Activated CD8-positive, alpha-beta memory T cell treated with anti-CD3 and anti-CD28 coated beads for 24 hours (primary cell): ENCODE measurements around the gene MEF2C.

Experiments
- DNase-seq: peaks from one replicate; pipeline ENCODE4 v3.0.0-alpha.2; 2020

MEF2C gene

DNA sequence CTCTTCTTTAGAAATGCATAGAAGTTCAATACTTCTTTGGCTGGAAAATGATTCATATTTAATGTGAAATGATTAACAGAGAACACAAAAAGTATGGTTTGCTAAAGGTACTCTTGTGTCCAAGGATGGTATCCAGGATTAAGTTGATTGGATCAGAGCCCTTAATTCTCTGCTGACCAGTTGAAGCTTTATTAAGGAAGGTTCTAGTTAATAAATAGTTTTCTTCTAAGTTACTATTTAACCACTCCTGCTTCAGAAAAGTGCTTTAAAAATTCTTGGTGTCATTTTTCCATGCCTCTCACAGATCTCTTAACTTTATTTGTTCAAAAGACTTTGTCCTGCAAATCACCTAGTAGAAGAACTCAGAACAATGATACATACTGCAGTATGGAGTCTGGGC lies 134.3 kb downstream of the MEF2C start:
- no peak for DNase-seq

DNA sequence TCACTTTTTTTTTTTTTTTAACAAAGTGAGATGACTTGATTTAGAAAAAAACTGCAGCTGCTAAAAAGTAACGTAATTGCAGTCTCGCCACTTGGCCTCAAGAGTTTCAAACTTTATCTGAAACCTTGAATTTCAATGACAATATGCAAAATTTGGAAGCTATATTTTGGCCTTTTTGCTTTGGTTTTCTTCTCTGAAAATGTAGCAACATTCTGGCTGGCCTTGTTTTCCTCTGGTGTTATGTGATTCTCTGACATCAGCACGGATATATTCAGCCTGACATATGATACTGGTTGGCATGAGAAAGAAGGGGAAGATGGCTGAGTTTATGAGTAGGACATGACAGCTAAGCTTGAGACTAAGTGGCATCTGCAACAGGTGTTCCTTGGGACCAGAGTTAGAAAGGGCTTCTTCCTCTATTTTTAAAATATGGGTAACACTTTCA lies 136.5 kb downstream of the MEF2C start:
- DNase-seq, result no peak

DNA sequence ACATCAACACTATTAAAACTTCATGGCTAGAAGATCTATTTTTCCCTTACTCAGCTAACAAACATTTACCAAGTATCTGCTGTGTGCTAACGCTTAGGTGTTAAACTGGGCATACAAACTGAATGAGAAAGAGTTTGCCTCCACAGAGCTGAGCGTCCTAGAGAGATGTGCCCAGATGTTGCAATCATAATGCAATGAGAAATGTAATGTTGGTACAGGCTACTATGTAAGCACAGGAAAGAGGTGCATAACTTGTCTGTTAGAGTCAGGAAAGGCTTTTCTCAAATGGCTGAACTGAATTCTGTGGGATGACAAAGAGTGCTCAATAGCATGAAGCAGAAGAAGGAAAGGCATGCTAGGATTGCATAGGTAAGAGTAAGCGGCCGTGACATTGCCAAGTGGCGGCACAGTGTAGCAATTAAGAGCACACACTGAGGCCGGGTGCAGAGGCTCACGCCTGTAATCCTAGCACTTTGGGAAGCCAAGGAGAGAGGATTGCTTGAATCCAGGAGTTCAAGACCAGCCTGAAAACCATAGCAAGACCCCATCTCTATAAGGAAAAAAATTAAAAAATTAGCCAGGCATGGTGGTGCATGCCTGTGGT lies 137.8 kb downstream of the MEF2C start:
- DNase-seq, result no peak

DNA sequence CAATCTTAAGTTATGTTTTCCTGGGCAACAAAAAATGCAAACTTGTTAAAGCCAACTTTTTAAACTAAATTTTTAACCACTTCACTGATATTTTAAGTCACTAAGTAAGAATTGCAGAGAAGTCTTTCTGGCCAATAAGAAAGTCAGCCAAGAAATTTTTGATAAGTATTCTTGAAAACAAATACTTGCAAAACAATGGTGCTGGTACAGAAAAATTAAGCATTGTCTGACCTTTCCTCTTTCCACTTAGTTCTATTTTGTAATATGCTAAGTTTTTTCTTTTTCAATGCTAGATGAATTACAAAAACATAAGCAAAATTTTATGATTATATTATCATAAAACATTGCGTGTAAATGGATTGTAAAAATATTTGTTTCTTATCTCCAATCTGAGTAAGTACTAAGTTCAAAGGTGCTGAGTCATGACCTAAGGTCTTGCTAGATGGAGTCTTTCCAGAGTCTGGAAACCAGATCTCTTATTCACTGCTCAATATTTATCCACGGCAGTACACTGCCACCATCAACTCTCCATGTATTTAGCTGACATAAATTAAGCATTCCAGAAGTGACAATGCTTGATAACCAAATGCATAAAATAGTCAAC lies 139.7 kb downstream of the MEF2C start:
- DNase-seq, result no peak

DNA sequence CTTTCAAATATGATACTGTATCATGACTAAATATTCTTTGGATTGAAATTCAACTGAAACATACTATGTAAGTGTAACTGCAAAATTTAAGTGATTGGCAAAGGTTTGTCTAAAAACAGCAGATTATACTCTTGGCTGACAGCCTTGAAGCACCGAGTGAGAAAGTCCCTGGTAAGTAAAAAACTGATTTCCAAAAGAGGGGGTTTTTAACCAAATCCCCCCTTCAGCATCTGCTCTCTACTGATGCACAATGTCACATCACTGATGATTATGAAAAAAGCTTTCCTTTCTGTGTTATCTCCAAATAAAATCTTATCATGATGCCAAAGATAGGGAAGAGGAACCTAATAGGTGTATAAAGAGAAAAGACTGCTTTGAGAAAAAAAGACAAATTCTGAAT lies 141.0 kb downstream of the MEF2C start:
- no peak for DNase-seq

DNA sequence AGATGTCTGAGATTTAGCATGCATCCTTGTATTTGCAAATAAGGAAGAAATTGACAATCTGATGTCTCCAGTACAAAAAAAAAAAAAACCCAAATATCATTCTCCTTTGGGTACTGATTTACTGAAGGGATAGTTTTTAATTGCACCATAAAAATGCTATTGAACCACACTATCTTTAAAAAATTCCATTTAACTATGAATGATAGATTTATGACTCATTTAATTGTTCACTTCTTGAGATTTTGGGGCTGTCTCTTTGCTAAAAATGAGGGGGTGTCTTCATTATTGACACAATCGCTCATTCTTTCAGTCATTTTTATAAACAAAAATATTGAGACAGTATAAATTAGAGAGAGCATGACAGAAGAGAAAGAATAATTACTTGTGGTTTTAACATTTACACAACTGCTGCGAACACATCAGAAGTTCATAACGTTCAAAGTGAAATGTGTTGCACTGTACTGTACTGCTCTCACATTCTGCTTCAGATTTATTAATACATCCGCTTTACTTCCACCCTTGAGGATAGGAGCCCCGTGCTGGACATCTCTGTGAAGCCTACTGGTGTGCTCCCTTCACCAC lies 142.3 kb downstream of the MEF2C start:
- DNase-seq, result no peak

DNA sequence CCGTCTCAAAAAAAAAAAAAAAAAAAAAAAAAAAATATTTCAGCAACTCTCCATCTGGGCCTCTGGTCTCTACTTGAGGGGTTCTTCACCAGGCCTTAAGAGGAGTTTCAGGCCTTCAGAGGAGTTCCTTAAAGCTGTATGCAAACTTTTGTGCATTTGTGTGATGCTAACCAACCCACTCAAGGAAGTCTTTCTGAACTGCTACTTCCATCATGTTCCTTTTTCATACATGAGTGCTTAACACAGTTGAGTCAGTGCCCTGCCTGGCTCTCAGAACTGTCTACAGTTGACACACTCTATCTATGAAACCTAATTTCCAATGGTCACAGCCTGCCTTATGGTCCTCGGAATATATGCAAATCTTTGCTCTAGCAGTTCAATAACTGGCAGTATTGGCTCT lies 146.5 kb downstream of the MEF2C start:
- no peak for DNase-seq

DNA sequence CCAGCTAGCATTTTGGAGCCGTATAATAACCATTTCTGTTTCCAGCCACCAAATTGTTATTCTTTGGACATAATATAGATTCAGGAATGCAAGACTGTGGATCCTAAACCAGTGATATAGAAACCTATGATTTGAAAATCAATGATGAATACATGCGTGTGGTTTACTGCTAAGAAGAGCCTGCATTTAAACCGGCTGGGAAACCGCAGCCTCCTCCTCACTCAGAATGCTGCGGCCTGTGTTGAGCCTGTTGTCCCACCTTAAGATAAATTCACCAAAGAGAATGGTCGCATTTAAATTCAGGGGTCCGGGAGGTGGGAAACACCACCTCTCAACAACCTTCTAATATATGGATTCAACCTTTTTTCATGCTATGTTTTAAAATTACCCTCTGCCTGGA lies 148.0 kb downstream of the MEF2C start:
- no peak for DNase-seq

DNA sequence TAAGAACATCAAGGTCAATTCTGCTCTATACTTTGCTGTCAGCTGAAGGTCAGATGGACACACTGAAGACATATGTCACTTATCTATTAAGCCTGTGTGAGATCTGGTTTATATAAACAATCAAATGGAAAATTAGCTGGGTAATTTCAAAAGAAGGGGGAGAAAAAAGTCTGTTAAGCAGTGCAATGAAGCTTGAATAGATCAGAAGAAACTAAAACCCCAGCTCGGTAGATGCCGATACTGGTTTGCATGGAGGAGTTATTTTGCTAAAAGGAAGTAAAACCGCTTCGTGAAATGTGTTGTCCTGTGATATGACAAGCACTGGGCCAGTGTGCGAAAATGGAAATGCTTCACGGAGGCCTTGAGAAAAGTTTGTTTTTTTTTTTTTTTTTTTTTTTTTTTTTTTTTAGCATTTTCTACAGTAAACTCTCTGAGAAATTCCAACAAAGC lies 148.8 kb downstream of the MEF2C start:
- no peak for DNase-seq

DNA sequence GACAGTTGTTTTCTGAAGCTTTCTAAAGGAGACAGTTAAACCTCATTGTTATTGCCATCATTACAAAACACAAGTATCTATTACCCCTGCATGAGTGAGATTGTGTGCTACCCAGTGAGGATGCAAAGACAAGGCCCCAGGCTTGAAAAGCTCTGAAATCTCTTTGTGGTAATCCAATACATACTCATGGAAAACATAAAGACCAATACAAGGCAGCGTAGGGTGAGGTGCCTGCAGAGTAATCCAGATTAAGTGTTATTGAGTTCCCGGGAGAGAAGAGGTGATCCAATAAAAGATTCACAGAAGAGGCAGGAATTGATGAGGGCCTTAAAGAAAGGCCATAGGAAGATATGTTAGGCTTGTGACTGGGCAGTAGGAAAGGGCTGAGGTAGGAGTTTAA lies 150.1 kb downstream of the MEF2C start:
- DNase-seq, result no peak

DNA sequence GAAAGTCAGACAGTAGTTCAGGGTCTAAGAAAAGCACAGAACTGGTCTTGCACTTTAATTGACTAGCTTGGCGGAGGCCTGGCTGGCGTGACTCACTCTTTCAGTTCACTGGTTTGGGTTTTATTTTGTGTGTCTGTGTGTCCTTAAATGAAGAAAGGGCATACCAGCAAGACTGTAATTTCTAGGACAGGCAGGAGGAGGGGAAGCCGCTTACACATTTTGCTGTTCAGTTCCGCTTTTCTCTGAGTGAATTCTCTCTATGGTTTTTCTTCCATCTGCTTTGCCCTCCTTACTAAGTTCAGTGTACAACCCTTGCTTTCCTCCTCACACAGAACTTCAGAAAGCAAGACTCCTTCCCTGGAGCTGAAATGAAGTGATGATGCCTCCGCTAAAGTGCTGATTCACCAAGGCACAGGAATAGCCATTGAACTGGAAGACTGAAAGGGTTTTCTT lies 150.8 kb downstream of the MEF2C start:
- no peak for DNase-seq

DNA sequence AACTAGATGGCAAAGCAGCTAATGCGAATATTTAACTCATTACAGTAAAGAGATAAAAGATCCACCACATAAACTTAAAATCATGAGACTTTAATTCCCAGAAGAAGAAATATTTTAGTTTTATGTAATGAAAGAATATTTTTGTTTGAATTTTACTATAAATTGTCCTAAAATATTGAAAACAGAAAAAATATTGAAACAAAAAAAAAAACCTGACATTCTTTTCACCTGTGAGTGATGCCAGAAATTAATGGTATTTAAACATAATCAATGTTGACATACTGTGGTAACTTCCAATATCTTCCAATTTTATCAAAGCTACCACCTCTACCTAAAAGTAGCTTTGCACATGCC lies 153.2 kb downstream of the MEF2C start:
- DNase-seq, result no peak

DNA sequence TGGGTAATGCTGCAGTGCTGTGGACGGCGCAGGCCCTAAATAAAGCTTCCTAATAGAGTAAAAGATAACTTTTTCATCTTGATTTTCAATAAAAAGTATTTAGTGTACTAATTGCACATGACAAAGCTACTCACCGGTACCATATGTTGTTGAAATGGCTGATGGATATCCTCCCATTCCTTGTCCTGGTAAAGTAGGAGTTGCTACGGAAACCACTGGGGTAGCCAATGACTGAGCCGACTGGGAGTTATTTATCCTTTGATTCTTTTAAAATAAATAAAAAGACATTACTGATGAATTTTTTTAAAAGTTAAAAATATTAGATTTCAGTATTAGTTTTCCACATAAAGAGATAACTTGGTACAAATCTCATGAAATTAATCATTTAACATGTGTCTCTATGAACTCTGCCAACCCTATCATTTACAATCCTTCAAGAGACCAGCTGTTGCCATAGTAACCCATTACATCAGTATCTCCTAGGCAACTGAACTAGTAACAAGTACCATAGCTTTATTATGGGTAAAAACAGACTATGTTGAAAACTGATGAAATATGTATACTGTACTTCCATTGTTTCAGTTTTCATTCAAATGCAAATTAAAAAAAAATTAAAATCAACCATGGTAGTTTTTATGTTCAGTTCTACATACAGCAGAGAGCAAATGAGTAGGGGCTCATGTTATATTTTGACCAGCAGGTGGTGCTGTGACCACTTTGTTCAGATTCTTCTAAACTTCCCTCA lies 153.7 kb downstream of the MEF2C start:
- peak; percentile 69 for DNase-seq

DNA sequence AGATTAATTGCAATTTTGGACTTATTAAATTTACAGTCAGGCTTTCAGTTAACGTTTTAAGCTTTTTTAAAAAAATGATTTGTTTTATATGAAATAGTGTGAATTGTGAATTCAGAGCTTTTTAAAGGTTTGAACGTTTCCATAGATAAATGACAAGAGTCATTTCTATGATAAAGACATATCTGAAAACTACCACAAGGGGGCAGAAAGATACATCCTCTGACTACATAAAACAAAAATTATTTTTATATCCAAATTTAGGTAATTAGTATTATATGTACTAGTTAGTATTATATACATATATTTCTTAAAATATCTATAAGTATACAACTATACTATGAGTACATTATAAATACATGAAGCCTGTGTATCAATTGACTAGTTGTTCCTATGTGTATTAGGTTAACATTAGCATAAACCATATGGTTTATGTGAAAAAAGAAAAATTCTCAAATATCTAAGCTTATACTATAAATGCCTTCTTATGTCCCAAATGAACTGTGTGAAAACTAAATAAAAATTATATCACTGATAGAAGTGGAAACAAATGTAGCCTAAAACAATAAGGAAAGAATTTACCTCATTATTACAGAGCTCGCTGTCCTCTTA lies 155.2 kb downstream of the MEF2C start:
- no peak for DNase-seq

DNA sequence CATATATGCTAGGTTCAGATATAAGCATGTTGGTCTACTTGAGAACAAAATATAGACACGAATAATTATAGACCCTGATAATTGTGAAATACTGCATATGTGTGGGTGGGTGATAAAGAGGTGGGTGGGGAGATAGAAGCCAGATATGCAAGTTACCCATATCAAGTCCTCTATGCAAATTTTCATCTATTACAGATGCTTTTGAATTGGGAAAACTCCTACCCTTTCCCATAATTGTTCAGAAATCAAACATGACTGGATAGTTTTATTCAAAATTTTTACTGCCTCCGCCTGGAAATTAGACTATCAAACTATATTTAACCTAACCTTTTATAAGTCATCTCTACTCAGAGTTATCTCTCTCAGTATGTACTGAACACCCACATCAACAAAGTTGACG lies 157.5 kb downstream of the MEF2C start:
- DNase-seq, result no peak

DNA sequence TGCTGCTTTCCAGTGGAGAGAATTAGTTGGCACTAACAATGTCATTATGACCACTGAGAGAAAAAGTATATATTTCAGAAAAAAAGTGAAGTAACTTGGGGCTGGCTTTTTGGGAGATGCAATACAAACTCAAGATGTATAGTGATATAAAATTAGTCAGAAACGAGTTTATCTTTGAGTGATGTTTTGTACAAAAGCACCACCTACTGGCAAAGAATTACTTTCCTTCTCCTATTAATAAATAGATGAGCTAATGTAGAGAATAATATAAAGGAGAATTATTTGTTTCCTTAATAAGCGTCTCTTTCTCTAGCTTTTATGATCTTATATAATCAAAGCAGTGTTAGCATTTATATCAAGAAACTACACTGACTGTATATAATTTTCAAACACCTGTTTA lies 158.8 kb downstream of the MEF2C start:
- DNase-seq, result no peak

DNA sequence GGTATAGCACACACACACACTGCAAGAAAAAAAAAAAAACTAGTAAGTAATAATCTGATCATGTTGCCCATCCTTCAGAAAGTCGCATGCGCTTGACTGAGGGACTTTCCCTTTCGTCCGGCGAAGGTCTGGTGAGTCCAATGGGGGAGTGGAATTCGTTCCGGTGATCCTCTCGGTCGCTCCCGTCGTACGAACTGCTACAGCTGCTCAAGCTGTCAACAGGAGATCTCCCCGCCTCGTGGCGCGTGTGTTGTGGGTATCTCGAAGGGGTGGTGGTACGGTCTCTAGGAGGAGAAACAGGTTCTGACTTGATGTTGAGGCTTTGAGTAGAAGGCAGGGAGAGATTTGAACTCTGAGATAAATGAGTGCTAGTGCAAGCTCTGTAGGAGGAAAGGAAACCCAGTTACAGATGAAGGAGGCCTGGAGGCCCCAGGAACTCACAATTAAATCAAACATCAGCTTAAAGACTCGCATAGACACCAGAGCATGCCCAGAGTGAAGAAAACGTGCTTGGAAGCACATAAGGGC lies 160.4 kb downstream of the MEF2C start:
- DNase-seq, result no peak

DNA sequence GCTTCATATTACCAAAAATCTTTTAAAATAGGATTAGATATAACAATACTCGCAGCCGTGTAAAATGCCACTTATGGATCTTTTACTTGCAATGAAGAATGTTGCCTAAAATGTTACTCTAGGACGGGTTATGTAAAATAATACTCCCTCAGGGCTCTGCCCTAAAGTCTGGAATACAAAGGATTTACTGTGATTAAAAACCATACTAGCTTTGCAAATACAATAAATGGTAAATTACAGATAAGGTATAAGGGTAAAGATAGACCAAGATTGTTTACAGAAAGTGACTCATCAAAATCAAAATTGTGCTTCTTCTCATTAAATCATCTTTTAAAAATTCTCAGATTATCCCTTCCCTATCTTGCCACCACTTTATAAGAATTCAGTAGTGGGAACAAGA lies 163.6 kb downstream of the MEF2C start:
- DNase-seq, result no peak

DNA sequence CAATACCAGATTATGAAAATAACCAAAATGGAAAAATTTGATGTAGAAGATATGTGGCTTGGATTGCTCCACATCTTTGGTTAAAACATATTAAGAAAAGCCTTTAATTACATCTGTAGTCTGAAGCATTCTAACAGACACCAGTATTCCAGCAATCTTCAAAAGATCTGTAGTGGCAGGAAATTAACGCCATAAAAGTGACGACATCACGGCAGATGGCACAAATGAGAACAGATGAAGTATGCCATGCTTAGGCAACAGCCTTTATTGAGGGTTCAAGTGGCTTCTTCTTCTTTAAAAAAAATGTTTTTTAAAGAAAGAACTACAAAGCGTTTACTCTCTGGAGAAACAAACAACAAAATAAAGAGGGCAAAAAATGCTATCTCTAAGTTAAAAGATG lies 164.2 kb downstream of the MEF2C start:
- no peak for DNase-seq

DNA sequence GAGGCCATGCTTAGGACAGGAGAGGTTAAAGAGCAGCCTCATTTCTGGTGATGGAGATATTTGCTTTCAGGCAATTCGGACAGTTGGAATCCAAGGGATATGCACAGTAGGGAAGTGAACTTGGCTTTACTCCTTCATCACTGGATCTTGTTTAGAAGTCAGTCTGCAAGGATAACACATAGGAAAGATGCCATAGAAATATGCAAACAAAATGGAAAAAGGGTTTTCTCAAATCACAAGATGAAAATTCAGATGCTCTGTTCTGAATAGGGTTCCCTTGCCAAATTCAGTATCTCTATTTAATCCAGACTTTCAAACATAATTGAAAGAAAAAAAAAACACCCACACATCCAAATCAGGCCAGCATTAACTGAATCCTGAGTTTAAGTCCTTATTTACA lies 166.9 kb downstream of the MEF2C start:
- no peak for DNase-seq

DNA sequence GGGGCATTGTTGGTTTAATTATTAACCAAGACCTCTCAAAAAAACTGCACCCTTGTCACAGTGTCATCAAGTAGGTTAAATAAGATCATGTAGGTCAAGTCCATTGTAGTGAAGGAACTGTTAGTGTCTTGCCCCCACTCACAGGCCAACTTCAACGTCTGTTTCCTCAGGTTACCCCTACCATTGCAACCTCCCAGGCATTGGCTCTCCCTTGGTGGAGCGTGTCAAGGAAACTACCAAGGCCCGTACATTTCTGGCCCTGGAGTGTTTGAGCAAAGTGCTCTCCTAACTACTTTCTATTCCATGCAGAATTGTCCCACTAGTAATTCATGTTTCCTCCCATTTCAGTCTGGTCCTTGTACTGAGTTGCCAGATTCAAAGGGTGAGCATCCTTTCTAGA lies 167.5 kb downstream of the MEF2C start:
- DNase-seq, result no peak

DNA sequence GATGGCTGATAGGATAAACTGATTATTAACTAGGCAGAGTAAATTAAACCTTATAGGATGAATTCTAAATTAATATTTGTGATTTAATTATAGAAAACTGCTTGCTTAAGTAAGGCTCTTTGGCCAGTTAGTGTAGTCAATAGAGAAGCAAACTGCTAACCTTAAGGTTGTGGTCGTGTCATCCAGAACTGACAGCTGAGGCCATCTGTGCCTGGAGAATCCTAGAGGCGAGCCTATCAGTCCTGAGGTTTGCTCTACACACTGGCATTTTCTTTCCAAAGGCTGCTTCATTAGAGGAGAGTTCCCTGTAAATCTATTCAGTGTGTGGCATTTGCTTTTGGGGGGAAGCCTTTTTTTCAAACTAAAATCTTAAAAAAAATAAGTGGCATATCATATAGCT lies 169.2 kb downstream of the MEF2C start:
- DNase-seq, result no peak

DNA sequence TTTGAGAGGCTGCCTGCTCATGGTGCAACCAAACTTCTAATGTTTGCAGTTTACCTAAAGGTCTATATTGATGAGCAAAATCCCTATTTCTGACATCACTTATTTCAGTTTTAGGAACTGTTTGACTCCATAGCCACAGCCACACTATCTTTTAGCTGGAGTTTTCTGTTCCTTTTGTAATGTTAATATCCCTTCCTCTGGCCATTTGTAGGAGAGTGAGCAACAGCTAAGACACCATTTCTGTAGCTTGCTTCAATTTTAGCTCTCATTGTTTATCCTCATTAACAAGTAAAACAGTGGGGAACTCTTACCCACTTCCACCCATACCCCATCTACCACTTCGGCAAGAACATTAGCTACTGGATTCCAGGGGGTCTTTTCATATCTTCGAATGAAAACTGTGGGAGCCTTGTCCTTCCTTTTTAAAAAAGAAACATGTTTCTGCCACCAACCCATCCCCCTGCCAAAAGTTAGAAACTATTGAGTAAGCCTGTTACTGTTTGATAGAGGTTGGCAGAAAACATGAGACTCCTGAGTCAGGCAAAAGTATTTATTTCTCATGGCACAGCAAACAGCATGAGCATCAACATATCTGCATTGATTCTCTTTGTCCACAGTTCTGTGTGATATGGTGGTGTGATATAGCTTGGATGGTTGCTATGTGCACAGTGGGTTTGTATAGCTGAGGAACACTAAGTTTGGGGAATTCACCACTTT lies 174.1 kb downstream of the MEF2C start:
- no peak for DNase-seq
